IMR-90 (cell line): ENCODE results near the gene FRMPD4.

ENCODE experiments used
- CTCF ChIP-seq: conservative IDR thresholded peaks from 2 replicates; pipeline ENCODE4 v1.5.1; 2012; ENCODE audit warnings: mild to moderate bottlenecking, low read depth, low read length, improper control_type of control experiment
- RCOR1 ChIP-seq: IDR thresholded peaks from 2 replicates; pipeline ENCODE4 v1.6.1; 2012; ENCODE audit warnings: mild to moderate bottlenecking, low read length, improper control_type of control experiment; ENCODE audit not compliant: insufficient replicate concordance

GRCh38 chrX:12758291-12758690 lies 620.0 kb downstream of the FRMPD4 start:
- TF ChIP-seq CTCF (no peak), RCOR1 (no peak)
